Fibroblast of skin of back (primary cell): ENCODE data around the gene HOGA1.

ENCODE experiments used
- DNase-seq: peaks from one replicate; pipeline ENCODE4 v3.0.0-alpha.2; 2013

Gene HOGA1

DNA sequence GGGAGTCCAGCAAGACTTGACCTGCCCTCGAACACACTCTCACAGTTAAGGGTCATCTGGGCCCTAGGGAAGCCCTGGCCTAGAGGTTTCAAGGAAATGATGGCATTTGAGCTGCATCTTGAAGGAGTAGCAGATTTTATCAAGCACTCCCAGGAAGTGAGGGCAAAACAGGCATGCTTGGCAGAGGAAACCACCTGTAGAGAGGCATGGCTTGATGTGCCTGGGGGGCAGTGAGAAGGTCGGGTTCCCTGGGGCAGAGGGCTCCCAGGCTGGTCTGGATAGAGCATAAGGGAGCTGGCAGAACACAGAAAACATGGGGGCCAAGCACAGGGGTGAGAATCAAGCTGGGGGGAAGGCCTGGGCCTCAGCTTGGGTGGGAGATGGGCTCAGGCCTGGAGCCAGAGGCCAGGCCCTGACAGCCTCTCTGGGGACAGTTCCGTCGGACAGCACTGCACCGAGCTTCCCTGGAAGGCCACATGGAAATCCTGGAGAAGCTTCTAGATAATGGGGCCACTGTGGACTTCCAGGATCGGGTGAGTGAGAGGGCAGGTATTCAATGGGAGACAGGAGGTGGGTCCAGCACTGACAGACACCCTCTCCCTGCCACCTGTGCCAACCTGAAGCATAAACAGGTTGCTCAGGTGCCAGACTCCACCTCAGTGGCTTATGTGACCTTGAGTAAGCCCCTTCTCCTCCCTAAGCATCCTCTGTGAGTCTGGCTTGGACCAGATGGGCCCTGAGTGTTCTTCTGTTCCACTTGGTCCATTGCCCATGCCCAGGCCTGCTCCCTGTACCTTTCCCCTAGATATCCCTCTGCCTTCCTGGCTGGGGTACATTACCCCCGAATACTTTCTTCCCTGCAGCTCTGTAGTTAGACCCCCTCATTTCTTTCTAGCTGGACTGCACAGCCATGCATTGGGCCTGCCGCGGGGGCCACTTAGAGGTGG lies 3.5 kb upstream of the HOGA1 start:
- DNase-seq: no peak

DNA sequence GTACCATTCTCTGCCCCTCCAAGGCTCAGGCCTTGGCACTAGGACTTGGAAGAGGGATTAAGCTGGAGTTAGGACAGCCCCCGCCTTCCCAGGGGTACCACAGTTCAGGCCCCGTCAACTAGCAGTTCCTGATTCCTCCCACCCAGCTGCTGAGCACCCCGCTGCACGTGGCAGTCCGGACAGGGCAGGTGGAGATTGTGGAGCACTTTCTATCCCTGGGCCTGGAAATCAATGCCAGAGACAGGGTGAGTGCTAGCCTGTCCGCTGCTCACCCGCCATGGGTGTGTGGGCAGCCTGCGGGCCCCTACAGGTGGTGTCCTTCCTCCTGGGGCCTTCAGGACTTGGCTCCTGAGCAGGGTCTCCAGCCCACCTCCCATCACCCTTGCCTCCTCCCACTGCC lies 2.0 kb upstream of the HOGA1 start:
- no peak for DNase-seq

DNA sequence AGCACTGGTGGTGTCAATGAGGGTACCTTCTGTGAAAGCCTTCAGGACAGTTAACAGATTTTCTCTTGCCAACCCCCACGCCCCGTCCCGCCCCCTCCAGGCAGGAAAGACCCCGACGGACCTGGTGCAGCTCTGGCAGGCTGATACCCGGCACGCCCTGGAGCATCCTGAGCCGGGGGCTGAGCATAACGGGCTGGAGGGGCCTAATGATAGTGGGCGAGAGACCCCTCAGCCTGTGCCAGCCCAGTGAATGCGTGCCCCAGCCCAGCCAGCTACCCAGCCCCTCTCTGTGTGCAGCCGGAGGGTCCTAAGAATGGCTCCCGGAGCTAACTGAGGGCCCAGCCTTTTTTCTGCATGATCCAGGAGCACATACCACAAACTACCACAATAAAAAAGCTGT lies 713 bp upstream of the HOGA1 start:
- DNase-seq: no peak

DNA sequence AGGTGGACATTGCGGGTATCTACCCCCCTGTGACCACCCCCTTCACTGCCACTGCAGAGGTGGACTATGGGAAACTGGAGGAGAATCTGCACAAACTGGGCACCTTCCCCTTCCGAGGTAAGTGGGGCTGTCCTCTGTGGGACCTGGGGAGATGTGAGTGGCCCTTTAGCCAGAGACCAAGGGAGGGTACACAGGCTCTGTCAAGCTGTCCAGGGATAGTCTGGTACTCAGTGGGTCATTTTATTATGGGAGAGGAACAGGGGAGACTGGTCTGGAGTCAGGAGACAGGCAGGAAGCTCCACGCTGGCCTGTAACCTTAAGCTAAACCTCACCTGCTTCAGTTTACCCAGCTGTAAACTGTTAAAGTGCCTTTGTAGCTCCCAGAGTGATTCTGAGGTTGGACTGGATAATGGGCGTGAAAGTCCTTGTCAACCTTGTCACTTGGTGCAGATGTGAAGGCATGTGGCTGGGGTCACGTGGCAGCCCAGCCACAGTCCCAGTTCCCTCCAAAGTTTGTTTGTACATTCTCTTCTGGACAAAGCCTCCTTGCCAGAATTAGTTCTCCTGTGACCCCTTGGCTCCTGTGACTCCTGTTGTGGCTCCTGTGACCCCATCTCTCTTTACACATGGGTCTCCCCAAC lies 729 bp downstream of the HOGA1 start:
- DNase-seq: no peak

DNA sequence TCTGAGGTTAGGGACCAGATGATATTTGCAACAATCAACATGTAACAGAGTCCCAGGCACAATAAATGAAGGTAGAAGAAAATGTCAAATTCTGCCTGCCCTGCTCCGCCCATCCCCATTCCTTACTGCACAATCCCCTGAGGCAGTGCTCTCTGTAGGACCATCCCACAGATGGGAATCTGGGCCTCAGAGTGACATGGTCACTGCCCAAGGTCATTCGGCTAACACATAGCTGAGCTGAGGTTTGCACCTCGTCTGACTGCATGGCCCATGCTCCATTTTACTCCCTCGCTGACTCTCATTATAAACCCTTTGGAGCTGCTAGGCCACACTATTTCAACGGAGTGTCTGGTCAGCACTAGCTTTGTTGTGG lies 1.2 kb downstream of the HOGA1 start:
- no peak for DNase-seq

DNA sequence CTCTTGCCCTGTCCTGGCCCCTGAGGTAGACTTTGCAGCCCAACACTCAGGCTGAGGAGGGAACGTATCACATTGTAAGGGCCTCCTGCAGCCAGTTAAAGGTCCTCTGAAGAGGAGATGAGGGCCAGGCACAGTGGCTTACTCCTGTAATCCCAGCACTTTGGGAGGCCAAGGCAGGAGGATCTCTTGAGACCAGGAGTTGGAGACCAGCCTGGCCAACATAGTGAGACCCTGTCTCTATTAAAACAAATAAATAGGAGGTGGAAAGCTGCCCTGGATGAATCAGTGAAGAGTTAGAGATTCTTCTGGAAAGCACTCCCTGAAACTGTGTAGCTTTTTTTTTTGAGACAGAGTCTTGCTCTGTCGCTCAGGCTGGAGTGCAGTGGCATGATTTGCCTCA lies 3.0 kb downstream of the HOGA1 start:
- DNase-seq: no peak

DNA sequence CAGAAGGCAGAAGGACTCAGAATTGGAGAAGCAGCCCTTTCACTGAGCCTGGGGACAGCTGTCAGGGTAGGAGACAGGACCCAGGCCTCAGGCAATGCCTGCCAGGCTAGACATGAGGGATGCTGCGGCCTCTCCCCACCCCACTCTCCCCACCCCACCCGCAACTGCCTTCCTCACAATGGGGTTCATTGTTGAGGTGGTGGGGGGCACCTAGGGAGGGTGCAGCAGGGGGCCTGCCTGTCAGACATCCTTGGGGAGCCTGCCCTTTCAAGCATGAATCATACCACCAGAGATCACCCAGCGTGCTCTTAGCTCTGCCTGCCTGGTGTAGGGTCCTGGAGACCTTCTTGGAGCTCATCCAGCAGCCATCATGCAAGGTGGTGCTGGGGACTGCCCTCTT lies 5.3 kb downstream of the HOGA1 start, which contains the start of gene C10orf62:
C10orf62 (plus strand) TSS at position 243 of the 400 bp plus-strand sequence. CDS start 177 bp downstream, outside the sequence.
- DNase-seq: no peak

DNA sequence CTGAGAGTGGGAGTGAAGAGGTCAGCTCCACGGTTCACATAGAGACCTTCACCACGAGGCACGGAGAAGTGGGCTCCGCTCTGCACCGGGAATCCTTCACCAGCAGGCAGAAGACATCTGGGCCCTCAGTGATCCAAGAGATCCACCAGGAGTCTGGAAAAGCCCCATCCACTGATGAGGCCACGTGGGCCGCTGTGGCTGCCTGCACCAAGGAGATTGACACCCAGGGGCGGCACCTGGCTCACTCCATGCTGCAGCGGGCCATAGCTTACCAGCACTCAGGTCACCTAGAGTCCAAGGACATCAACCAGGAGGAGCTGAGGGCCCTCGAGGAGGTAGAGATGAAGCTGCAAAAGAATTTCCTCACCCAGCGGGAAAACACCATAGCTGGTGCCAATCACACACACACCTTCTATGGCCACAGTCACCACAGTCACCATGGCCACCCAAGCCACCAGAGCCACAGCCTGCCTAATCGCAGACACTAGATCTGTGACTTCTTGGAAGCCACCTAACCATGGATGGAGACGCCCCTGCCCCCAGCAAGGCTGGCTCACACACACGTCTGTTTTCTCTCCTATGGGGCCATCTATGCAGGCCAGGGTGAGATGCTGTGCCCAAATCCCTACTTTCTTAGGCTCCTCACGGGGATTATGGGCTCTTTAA lies 6.0 kb downstream of the HOGA1 start:
- DNase-seq: no peak

DNA sequence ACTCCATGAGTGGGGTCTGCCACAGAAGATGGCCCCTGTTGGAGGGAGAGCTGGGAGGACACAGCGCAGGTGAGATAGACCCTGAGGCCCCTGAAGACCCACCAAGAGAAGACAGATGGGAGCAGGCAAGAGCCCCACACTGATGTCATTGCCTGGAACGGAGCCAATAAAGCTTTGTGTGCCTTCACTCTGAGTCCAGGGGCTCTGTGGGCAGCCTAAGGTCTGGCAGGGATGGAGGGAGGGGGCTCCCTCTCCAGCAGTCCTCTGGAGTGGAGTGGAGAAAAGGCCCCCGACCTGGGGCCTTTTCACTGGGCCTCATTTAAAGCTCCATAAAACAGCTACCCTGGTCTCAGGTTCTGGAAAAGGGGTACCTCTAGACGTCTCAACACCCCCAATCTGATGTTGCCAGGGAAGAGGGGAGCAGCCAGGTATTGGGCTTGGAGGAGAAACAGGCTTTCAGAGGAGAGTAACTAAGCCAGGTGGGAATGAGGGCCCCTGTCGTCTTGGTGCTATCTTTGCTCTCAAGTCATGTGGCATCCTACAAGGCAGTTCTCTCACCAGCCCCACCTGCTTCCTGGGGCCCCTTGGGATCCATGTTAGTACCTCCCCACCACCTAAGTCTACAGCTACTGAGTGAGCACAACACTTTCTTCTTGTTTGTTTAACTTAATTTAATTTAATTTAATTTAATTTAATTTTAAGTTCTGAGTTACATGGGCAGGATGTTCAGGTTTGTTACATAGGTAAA lies 6.7 kb downstream of the HOGA1 start:
- DNase-seq: no peak

DNA sequence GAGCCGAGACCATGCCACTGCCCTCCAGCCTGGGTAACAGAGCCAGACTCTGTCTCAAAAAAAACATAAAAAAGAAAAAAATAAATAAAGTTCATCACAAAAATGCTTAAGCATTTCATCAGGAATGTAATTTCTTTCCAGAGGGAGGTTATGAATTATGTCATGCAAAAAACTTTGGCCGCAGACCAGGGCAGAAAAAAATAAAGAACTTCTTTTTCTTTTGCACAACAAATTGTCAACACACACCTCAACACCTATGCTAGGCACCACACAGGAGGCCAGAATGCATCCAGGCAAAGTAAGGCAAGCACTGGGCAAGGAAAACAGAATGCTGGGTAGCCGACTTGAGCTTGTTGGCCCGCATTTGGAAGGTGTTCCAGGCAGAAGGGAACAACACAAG lies 9.2 kb downstream of the HOGA1 start:
- DNase-seq: peak; percentile 62

DNA sequence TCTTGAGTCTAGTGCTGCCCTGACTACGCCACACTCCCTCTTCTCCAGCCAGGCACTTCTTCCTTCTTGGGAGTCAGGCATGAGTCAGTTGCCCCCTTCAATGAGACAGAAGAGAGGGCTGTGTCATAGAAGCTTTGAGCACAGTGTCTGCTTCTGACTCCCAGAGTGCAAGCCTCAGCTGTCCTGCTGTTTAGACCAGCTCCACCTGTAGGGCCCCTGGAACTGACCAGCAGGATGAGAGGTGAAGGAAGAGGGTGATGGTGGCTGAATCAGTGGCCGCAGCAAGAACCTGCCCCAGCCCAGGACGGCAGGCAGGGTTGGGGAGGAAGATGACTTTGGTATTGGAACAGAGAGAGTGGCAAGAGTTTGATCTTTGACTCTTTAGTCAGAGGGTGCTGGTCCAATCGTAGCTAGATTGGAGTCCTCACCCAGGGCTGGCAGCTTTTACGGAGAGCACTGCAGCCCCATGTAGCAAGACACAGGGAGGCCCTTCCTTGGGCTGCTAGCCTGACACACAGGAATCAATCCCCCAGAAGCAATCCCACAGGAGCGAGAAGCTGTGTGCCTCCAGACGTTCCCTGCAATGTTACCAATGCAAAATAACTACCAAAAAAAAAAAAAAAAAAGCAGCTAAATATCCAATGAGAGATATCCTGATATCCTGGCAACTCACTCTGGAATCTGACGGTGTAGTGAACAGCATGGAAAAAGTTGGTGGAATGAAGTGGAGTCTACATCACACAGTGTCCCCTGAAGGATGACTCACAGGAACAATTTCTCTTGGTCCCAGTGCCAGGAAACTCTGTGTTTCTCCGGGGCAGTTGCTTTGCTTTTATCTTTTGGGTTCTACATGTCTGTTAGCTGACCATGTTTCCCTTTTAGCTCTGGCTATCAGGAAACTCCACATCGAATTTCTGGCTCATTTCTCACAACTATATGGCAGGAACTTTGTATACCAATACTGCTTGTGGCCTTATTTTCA lies 12.2 kb downstream of the HOGA1 start:
- peak; percentile 94 for DNase-seq

DNA sequence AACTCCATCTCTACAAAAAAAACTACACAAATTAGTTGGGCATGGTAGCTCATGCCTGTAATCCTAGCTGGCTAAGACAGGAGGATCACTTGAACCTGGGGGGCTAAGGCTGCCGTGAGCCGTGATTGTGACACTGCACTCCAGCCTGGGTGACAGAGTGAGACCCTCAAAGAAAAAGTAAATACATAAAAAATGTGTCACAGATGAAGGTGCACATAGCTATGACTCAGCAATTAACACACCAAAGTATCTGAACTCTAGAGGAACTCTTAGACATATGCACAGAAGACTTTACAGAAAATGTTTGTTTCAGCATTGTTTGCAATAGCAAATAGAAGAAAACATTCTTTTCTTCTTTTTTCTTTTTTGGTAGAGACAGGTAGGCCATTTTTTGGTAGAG lies 13.6 kb downstream of the HOGA1 start:
- DNase-seq: no peak

DNA sequence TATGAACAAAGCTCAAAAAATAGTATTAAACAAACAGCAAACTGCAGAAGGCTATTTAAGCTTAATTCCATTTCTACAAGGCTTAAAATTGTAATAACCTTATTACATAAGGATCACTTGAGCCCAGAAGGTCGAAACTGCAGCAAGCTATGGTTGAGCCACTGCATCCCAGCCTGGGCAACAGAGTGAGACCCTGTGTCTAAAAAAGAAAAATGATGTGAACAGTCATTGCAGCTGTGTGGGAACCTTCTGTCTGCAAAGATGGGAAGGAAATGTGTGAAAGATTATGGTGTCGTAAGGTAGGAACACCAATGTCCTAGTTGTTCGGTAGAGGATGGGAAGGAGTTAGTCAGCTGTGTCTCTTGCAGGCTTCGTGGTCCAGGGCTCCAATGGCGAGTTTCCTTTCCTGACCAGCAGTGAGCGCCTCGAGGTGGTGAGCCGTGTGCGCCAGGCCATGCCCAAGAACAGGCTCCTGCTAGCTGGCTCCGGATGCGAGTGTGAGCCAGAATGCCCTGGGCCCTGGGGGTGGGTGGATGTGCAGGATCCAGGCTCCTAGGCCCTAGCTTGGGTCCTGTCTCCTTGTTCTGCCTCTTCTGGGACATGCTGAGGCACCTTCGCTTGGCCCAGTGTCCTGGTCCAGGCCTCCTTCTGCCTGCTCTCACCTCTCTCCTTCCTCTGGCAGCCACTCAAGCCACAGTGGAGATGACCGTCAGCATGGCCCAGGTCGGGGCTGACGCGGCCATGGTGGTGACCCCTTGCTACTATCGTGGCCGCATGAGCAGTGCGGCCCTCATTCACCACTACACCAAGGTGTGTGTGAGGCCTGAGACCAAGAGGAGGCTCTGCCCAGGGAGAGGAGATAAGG lies 14.4 kb downstream of the HOGA1 start:
- no peak for DNase-seq

DNA sequence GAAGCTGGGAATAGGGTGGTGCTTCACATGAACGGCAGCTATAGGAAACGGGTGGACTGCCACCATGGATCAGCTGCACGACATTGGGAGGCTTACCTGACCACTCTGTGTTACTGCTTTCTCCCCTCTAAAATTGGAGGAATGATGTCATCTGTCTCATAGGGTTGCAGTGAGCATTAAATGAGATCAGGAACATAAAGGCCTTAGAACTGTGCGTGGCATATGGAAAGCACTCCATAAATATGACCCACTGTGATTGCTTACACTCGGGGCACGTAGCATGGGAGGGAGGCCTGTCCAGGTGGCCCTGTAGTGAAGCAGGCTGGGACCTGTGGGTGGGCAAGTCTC lies 15.1 kb downstream of the HOGA1 start:
- DNase-seq: no peak

DNA sequence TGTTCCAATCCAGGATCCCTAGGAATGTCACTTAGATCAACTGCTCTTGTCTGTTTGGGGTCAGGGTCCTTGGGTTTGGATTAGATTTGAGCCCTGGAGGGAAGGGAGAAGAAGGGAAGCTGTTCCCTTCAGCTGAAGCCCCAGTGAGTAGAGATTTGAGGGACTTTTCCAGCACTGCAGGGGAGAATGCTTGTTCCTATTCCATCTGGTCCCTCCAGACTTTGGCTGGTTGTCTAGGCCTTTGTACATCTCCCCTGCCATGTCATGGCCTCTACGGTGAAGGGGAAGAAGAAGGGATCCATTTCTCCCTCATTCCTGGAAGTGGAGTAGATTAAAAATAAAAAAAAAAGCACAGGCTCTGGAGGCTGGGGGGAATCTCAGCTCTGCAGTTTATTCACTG lies 16.4 kb downstream of the HOGA1 start:
- no peak for DNase-seq

DNA sequence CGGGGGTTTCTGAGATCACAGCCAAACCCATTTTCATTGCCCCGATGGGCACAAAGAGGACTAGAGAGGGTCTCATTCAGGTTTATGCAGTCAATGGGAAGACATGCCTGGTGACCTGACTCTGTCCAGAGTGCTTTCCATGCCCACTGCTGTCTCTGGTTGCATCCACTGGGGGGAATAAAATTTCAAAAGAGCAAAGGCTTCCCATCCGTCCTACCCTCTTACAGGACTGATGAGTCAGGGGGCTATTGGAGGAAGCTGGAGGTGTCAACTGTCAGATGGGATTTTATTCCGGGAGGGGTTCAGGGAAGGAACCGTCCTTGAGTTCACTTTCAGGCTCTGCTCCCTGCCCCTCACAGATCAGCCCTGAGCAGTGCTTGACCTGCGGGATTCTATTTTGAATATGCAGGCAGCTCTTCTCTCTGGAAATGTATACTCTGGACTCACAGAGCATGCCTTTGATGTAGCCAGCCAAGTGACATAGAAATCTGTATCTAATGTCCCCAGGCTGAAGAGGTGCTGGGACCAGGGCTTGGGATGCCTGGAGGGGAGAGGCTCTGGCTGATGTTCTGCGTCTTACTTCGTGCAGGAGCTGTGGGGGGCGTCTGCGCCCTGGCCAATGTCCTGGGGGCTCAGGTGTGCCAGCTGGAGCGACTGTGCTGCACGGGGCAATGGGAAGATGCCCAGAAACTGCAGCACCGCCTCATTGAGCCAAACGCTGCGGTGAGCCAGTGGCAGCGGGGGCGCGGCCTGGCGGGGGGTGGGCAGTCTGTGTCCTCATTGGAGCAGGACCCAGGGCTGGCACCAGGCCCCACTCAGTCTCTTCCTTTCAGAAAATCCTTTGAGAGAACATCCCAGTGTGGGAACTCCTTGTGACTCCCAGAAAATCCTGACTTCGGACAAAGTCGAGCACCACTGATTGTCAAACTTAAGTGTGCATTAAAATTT lies 17.4 kb downstream of the HOGA1 start:
- no peak for DNase-seq

DNA sequence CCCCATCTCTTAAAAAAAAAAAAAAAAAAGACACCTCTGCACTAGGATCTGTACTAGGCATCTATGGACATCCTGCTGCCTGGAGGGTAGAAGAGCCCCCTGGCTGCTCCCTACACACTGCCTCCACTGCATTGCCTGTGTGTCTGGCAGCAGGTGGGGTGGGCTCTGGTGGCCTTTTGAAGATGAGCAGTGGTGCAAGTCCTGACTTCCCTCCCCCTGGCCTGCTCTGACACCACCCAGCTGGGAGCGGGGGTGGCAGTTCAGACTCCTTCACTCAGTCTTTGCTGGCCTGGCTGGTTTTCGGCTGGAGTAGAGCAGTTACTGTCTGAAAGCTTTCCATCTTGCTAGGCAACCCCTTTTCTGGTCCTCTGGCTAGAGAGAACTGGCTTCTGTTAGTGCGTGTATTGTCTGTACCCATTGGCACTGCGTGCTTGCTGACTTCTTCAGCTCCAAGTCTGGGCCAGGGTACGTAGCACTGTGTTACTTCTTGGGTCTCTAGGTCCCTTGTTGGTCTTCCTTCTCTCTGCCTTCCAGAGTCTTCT lies 23.0 kb downstream of the HOGA1 start:
- no peak for DNase-seq

DNA sequence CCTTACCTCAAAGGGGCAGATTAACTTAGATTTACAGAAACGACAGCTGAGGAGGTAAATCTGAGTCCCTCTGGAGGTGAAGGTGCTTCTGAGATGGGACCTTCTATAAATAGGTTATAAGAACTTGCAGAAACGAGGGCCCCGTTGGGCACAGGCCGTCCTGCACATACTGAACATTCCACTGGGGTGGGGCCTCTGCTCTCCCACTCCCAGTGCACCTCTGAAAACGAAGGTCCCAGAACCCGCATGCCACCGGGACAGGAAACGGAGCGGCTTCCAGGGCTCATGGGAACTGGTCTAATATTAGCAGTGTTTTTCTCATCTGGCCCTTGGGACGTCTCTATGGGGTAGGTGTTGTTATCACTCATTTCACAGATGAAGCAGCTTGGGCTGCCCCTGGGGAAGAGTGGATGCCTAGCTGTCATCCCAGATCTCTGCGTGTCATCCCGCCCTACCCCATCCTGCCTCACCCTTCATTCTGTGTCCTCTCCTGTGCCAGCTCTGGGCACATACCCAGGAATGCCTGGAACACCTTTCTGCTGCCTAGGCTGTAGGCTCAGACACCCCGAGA lies 24.9 kb downstream of the HOGA1 start:
- DNase-seq: no peak

DNA sequence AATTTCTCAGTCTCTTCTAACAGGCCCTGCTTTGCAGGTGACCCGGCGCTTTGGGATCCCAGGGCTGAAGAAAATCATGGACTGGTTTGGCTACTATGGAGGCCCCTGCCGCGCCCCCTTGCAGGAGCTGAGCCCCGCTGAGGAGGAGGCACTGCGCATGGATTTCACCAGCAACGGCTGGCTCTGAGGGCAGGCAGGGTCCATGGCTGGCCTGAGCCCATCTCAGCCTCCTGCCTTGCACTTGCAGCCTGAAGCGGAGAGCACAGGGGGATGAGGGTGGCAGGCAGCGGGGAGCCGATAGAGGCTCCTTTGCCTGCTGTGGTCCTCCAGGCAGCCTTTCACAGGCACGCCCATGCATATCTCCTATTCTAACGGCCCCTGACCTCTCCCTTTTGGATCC lies 27.3 kb downstream of the HOGA1 start:
- DNase-seq: no peak
